ENCODE measurements around the gene FOXA3.
"Not testable (repeated sequence)": the region's sequence is repeated elsewhere in the genome, so short reads cannot be mapped to it uniquely, and the experiment has no call there.

DNA sequence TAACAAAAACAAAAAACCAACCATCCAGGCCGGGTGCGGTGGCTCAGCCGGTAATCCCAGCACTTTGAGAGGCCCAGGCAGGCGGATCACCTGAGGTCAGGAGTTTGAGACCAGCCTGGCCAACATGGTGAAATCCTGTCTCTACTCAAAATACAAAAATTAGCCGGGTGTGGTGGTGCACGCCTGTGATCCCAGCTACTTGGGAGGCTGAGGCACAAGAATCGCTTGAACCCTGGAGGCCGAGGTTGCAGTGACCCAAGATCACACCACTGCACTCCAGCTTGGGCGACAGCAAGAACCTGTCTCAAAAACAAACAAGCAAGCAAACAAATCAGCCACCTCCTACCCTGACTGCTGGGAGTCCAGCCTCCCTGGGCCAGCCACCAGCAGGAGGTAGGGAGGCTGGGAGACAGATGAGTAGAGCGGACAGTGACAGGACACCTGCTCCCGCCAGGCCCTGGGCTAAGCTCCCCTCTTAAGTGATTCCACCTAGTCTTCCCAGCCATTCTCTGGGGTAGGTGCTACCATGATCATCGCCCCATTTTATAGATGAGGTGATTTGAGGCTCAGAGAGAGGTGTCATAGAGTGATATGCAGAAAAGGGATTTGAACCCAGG is 32.0 kb downstream of the FOXA3 start:
- TF ChIP-seq, protein P1, sequence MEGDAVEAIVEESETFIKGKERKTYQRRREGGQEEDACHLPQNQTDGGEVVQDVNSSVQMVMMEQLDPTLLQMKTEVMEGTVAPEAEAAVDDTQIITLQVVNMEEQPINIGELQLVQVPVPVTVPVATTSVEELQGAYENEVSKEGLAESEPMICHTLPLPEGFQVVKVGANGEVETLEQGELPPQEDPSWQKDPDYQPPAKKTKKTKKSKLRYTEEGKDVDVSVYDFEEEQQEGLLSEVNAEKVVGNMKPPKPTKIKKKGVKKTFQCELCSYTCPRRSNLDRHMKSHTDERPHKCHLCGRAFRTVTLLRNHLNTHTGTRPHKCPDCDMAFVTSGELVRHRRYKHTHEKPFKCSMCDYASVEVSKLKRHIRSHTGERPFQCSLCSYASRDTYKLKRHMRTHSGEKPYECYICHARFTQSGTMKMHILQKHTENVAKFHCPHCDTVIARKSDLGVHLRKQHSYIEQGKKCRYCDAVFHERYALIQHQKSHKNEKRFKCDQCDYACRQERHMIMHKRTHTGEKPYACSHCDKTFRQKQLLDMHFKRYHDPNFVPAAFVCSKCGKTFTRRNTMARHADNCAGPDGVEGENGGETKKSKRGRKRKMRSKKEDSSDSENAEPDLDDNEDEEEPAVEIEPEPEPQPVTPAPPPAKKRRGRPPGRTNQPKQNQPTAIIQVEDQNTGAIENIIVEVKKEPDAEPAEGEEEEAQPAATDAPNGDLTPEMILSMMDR (IDR thresholded peaks at IDR 0.05), result not testable (repeated sequence)
- not testable (repeated sequence) for TF ChIP-seq POLR2A, POLR2AphosphoS5 (IDR thresholded peaks at IDR 0.05)
